GM18907 (cell line): ENCODE results near the gene MRPS34.
"Not testable (repeated sequence)": the region's sequence is repeated elsewhere in the genome, so short reads cannot be mapped to it uniquely, and the experiment has no call there.

Experiments used
- ATAC-seq: cut with Tn5 transposase; IDR thresholded peaks from one replicate; pipeline ENCODE4 v1.9.1; 2021; ENCODE audit warnings: mild to moderate bottlenecking, moderate library complexity; ENCODE audit not compliant: unreplicated experiment

Gene MRPS34

GRCh38 chr16:1757714-1758461, 15.0 kb downstream of the MRPS34 start:
- ATAC-seq = no peak

DNA sequence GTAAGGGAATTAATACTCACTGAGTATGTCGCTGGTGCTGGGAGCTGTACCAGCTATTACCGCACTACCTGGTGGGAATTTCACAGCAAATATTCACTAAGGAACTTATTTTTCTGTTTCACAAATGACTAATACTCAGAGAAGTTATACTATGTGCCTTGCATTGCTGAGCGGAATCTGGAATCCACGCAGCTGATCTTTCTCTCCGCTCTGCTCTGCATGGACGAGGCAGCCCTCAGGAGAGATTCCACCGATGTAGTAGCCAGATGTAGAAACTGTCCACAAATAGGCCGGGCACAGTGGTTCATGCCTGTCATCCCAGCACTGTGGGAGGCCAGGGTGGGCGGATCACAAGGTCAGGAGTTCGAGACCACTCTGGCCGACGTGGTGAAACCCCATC, 18.7 kb downstream of the MRPS34 start:
- ATAC-seq = no peak

GRCh38 chr16:1752853-1753252, 20.1 kb downstream of the MRPS34 start:
- no peak for ATAC-seq

DNA sequence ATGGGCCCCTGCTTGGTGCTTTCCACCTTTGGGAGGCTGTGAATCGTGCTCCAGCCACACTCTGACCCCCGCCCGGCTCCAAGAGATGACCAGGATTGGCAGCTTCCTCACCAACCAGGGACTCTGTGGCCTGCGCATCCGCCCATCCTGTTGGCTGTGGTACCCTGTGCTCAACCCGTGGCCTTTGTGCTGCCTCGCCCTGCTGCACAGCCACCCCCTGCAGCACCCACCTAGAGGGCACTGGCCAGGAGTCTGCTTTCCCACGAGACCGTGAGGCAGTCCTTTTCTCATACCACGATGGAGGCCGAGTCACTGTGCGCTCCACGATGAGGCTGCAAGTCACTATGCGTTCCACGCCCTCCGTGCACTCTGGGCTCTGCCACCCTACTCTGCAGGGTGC, 21.0 kb downstream of the MRPS34 start:
- no peak for ATAC-seq

- no peak for ATAC-seq
These were observed 23.5 kb downstream of the MRPS34 start for GRCh38 chr16:1749152-1750117.

DNA sequence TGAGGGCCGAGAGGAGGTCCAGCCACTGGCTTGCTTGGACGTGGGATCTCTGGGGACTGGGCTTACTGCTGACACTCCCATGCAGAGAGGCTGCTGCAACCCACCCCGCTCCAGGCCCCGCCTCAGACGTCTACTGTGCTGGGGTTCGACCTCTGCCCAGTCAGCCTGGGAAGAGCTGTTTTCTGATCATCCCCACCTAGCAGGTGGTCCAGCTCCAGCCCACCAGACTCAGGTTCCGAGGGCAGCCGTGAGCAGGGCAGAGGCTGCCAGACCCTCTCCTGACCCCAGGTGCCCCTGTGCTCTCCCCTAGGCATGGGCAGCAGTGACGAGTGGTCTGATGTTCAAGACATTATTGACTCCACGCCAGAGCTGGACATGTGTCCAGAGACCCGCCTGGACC, 25.0 kb downstream of the MRPS34 start:
- no peak for ATAC-seq

DNA sequence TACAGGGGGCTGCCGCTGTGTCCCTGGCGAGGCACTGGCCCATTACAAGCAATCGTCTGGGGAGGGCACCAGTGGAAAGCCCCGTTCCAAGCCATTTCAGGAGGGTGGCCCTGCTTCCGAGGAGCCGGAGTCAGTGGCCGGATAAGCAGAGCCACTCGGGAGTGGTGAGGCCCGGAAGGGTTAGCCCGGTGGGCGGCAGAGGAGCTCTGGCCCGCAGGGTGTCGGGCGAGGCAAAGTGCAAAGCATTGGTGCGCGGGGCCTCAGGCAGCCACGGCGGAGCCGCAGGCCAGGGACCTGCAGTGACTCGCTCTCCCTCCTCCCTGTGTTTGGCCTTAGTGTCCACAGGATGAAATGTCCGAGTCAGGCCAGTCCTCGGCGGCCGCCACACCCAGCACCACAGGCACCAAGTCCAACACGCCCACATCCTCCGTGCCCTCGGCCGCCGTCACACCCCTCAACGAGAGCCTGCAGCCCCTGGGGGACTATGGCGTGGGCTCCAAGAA, 26.2 kb downstream of the MRPS34 start:
- no peak for ATAC-seq

DNA sequence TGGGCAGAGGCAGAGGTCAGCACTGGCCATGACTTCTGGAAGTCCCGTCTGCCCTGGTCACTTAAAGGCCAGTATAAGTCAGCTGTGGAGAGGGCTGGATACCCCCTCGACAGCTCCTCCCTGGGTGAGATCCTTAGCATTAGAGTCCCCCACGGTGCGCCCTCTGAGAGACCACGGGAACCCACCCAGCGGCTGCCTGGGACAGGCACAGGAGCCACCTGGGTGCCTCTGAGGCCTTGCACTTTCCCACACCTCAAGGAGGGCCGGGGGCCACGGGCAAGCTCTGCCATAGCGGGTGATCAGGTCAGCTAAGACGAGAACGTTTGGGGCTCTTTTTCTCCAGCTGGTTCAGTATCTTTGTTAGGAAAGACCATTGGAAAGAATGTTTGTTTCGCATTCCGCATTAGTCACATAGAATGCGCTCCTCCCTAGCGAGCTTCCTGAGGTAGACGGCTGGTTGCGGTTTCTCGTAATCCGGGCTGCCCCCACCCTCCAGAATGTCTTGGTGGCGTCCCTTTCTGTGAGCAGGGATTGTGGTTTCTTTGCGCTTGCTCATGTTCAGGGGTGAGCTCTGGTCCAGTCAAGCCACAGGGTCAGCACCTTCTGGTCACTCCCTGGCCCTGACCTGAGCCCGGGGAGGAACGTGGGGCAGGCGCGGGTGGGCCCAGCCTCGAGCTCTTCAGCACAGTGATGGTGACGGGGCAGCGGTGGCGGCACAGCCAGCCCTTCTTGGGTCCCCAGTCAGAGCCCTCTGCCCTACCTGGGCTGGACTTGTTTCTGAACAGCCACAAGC, 26.8 kb downstream of the MRPS34 start:
- no peak for ATAC-seq

DNA sequence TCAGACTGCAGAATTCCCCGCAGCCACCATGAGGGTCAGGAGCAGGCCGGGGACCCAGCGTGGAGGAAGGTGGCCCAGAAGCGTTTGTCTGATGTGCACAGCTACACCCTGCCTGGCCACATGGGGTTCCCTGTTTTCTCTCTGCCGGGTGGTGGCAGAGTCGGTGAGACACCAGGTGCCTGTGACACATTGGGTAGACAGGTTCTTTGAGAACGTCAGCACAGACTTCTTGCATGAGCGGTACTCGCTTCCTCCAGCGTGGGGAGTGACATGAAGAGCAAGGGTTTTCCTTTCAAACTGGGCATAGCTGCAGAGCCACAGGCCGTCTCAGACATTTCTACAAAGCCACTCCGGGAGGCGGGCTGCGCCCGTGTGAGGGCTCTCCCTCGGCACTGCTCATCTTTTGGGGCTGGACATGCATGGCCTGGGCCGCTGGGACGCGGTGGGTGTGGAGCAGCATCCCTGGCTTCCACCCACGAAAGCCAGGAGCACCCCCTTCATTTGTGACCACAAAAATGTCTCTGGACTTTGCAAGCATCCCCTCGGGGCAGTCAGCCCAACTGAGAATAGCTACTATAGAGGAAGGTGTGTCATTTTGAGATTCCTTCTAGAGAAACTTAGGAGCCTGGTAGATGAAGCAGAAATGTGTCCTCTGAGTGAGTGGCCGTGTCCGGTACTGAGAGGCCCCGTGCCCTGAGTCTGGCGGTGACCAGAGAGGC, 27.6 kb downstream of the MRPS34 start:
- no peak for ATAC-seq

GRCh38 chr16:1744338-1744840, 28.5 kb downstream of the MRPS34 start:
- ATAC-seq = no peak

GRCh38 chr16:1743376-1744337, 29.3 kb downstream of the MRPS34 start:
- no peak for ATAC-seq

DNA sequence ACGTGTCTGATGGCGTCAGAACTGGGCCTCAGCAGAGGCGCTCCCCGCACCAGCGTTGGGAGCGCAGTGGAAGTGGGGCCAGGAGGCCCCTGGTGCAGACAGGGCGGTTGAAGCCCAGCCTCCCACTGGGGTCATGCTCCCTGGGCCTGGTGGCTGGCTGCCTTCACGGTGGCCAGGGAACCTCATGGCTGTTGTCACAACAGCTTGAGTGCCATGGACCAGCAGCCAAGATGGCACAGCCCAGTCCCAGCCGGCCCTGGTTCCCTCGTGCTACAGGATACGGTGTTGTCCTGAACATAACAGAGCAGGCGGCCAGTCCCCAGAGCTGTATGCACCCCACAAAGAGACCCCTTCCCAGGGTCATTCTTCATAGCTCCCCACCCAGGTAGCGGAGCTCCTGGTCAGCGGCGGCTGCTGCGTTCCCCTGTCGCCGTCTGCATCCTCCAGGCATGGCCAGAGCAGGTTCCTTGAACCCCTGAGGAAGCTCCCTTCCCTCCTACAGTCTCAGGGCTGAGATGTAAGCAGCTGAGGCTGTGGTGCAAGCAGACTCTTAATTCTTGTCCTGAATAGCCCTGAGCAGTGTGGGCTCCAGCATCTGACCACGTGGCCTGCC, 31.3 kb downstream of the MRPS34 start:
- ATAC-seq = no peak

- ATAC-seq = no peak
These were observed 32.0 kb downstream of the MRPS34 start for GRCh38 chr16:1740781-1741490.

DNA sequence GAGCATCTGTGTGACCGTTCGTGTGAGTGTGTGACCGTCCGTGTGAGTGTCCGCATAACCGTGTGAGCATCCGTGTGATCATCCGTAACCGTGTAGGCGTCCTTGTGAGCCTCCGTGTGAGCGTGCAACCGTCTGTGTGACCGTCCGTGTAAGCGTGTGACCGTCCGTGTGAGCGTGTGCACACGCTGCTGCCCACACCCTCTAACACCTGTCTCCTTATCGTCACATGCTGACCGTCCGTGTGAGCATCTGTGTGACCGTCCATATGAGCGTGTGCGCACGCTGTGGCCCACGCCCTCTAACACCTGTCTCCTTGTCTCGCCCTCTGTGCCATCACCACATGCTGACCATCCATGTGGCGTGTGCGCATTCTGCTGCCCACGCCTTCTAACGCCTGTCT, 32.7 kb downstream of the MRPS34 start:
- no peak for ATAC-seq

DNA sequence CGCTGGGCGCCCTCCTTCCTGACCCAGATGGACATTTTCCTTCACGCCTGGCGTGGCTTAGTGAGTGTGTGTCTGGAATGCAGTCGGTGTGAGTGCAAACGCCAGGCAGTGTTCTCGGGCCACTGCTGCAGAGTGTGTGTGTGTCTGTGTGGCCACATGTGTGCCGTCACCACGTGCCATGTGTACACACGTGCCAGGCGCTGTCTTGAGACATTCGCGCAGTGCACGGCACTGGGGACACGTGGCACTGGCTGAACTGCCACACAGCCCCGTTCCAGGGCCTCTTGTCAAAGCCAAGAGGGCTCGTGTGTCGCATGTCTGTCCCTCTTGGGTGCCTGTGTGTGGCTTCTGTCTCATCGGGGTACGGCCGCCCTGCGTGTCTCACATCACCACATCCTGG, 38.1 kb downstream of the MRPS34 start:
- ATAC-seq = no peak

- ATAC-seq = no peak
These were observed 38.8 kb downstream of the MRPS34 start for GRCh38 chr16:1734123-1734522.

DNA sequence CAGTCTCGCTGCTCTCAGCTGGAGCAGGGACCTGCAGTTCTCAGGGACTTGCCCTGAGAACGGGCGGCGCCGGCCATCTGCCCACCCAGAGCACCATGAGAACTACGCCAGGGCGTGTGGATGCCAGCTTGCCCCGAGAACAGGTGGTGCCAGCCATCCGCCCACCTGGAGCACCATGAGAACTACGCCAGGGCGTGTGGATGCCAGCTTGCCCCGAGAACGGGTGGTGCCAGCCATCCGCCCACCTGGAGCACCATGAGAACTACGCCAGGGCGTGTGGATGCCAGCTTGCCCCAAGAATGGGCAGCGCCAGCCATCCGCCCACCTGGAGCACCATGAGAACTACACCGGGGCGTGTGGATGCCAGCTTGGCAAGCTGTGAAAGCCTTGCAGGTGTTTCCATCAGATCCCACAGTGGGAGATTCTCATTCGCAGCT, 40.4 kb downstream of the MRPS34 start:
- ATAC-seq = not testable (repeated sequence)

- no peak for ATAC-seq
These were observed 40.9 kb downstream of the MRPS34 start for GRCh38 chr16:1732071-1732470.
